ENCODE measurements around the gene POLR2A.

POLR2A gene

DNA sequence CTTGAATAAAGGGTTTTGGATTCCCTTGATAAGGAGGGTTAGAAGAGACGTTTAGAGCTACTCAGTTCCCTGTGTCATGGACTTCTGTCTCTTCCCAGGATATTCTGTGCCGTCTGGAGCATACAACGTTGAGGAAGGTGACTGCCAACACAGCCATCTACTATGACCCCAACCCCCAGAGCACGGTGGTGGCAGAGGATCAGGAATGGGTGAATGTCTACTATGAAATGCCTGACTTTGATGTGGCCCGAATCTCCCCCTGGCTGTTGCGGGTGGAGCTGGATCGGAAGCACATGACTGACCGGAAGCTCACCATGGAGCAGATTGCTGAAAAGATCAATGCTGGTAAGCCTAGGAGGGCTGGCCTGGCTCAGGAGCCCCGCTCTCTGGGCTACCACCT, 24.7 kb downstream of the POLR2A start:
- no peak for DNase-seq

DNA sequence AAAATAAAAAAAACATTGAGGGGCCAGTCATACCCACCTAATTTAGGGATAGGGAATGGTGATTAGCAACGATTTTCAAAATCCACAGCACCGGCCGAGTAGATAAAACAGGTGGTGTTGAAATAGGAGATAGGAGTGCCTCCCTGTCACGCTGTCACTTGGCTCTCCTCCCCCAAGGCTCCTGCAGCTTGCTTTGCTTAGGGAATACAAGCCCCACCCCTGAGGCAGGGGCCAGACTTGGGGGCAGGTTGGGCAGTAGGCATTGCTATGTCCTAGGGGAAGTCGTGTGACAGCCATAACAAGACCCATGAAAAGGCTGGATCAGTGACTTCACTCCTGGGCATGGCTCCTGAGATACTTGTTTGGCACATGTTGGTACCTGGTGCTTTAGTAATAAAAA, 25.8 kb downstream of the POLR2A start:
- DNase-seq: no peak

DNA sequence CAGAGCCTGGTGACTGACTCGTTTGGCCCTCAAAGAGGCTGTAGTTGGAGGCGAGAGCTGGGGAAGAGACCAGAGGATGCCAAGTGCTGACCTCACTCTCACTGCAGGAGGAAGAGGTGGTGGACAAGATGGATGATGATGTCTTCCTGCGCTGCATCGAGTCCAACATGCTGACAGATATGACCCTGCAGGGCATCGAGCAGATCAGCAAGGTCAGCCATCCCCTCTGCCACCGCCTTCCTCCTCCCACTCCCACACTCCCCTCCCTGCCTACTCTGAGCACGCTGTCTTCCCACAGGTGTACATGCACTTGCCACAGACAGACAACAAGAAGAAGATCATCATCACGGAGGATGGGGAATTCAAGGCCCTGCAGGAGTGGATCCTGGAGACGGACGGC, 26.9 kb downstream of the POLR2A start:
- DNase-seq: no peak

DNA sequence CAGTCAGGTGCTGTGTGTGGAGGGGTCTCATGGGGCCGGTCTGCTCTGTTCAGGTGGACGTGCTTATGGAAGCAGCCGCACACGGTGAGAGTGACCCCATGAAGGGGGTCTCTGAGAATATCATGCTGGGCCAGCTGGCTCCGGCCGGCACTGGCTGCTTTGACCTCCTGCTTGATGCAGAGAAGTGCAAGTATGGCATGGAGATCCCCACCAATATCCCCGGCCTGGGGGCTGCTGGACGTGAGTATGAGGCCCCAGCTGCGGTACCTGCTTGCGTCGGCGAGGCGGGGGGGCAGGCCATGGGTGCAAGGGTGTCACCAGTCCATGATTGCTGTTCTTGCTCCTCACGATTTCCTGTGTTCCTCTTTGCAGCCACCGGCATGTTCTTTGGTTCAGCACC, 27.9 kb downstream of the POLR2A start:
- no peak for DNase-seq

DNA sequence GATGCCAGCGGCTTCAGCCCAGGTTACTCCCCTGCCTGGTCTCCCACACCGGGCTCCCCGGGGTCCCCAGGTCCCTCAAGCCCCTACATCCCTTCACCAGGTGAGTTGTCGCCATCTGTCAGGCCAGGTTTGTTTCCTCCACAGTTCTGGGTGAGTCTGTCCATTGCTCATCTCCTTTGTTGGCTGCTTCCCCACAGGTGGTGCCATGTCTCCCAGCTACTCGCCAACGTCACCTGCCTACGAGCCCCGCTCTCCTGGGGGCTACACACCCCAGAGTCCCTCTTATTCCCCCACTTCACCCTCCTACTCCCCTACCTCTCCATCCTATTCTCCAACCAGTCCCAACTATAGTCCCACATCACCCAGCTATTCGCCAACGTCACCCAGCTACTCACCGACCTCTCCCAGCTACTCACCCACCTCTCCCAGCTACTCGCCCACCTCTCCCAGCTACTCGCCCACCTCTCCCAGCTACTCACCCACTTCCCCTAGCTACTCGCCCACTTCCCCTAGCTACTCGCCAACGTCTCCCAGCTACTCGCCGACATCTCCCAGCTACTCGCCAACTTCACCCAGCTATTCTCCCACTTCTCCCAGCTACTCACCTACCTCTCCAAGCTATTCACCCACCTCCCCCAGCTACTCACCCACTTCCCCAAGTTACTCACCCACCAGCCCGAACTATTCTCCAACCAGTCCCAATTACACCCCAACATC, 28.8 kb downstream of the POLR2A start:
- no peak for DNase-seq

DNA sequence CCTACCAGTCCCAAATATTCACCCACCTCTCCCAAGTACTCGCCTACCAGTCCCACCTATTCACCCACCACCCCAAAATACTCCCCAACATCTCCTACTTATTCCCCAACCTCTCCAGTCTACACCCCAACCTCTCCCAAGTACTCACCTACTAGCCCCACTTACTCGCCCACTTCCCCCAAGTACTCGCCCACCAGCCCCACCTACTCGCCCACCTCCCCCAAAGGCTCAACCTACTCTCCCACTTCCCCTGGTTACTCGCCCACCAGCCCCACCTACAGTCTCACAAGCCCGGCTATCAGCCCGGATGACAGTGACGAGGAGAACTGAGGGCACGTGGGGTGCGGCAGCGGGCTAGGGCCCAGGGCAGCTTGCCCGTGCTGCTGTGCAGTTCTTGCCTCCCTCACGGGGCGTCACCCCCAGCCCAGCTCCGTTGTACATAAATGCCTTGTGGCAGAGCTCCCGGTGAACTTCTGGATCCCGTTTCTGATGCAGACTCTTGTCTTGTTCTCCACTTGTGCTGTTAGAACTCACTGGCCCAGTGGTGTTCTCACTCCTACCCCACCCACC, 29.8 kb downstream of the POLR2A start:
- no peak for DNase-seq

DNA sequence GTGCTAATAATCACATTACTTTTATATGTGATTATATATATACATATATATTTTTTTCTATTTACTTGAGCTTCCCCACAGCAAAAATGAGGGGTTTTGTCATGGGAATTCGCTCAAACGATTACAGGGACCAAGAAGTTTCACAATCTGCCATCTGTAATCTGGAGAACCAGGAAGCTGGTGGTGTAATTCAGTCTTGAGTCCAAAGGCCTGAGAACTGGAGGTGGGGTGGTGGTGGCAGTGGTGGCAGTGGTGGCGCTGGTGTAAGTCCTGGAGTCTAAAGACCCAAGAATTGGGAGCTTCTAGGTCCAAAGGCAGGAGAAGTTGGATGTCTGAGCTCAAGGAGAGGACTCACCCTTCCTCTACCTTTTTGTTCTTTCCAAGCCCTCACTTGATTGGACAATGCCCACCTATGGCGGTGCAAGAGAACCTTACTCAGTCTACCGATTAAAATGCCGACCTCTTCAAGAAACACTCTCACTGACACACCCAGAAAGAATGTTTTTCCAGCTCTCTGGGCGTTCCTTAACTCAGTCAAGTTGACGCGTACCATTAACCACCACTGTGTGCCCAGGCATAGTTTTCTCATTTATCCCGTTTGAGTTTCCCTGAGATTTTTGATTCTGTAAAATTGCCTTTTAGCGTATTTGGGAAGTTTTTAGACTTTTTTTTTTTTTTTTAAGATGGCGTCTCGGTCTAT, 31.9 kb downstream of the POLR2A start:
- DNase-seq: no peak

DNA sequence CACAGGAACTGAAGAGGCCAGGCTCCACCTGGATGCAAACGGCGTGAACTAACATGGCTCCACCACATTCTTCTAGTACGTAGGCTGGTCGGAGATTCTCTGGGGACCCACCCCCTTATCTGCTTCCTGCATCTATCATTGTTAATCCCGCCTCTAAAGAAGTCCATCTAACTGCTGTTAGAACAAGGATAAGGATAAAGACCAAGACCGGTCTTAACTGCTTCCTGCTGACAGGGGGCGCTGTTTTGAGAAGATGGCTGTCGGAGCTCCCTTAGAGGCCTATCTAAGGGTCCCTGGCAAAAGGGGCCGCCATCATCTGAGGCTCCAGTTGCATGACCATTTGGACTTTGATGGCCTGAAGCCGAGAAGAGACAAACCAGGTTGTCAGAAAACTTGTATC, 38.9 kb downstream of the POLR2A start:
- DNase-seq: no peak

DNA sequence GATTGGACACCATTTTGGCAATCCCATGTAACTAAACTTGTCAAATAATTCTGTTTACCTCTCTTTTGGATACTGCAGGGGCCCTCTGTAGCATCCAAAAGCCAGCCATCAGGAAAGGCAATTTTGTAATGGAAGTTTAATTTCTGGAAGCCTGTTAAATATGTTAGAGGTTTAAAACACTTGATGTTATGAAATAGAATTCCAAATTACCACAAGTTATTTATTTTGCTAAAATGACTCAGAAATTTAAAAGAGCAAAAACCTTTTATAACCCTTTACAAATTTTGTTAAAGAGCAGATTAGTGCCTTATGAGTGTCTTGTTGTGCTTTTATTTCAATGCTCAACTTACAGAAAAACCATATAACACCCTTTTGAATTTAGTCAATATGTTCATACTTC, 44.7 kb downstream of the POLR2A start:
- DNase-seq: no peak

DNA sequence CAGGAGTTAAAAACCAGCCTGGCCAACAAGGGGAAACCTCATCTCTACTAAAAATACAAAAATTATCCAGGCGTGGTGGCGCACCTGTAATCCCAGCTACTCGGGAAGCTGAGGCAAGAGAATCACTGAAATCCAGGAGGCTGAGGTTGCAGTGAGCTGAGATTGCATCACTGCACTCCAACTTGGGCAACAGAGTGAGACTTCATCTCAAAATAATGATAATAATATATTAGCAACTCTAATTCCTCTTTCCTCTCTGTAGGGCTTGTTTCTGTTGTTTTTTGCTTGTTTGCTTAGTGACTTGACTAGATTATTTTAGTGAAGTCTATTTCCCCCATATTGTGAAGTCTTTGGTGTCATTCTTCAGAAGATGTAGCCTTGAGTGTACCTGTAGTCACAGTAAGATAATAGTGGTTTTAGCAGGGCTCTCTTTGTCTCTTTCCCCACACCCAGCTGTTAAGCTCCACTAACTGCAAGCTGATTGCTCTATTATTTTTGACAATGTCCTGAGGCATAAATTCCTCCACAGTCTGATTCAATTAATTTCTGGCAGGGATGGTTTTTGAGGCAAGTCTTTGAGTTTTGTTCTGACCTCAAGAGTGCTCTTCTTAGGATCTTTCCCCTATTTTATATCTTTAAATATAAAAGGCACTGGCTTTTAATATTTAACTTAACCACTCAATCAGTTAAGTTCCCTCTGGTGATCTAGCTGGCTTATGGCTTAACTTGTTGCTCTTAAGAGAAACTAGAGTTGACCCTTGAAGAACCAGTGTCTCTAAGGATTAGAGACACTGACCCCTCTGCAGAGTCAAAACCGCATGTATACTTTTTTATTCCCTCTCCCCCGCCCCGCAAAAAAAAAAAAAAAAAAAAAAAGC, 46.1 kb downstream of the POLR2A start:
- no peak for DNase-seq

DNA sequence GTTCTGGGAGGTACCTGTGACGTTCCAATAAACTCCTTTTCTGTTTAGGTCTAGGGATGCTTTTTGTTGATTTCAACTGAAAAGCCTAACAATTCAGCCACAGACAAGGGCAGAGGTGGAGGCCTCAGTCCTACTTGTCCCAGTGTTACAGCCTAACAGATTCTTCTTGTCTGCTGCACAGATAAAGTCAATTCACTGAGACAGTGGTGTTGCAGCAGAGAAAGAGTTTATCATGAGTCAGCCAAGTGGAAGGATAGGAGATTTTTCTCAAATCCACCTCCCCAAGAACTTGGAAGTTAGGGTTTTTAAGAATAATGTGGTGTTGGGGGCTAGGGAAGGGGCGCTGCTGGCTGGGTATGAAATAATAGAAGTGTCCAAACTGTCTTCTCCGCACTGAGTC, 53.9 kb downstream of the POLR2A start:
- no peak for DNase-seq

DNA sequence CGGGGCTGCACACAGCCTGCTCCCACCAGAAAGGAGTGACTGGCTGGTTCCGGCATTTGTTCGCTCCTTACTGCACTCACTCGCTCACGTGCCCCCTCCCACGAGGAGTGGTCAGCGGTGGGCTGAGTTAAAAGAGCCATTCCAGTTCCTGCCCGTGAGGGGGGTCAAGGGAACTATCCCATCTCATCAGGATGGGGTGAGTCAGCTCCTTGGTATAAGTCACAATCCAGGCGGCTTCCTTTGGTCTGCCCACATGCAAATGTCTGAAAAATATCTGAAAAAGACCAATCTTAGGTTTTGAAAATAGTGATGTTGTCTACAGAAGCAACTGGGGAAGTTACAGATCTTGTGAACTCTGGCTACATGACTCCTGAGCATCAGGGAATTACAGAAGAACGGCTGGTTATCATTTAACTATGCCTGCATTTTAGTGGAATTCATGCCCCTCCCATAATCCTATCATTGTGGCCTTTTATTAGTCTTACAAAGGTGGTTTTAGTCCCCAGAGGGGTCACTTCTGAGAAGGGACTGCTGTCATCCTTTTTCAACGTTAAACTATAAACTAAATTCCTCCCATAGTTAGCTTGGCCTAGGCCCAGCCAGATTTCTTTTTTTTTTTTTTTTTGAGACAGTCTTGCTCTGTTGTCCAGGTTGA, 54.9 kb downstream of the POLR2A start:
- no peak for DNase-seq

DNA sequence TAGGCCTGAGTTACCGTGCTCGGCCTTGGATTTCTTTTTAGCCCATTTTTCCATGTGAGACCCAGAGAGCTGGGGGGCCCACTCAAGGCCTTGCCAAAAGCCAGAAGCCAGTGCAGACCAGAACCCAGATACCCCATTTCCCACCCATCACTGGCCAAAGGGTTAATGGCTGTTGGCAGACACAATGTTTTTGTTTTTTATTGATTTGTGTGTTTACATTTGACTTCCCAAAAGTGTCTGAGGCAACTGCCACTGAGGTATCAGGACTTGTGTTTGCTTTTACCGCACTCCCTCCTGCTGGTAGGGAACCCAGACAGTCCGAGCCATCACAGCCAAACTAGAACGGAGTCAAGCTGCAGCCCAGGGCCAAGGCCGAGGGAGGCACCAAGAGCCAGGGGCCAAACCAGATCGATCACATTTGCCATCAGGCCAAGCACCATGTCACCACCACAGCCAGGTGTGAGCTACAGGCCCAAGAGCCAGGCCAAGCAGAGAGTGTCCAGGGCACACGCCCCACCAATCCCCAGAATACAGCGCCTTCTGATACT, 57.0 kb downstream of the POLR2A start:
- DNase-seq: no peak

DNA sequence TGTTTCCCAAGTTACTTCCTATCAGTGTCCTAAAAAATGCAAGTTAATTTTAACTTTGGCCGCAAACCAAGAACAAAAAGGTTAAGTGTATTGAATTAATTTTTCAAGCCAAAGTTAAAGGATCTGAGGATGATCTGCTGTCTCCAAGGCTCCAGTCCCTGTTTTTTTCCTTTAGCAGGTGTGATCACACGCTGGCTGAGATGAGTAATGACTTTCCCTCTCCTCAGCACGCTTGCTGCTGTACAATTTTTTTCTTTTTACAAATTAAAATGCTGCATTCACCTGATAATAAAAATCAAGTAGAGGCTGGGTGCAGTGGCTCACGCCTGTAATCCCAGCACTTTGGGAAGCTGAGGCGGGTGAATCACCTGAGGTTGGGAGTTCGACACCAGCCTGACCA, 60.7 kb downstream of the POLR2A start:
- DNase-seq: no peak

DNA sequence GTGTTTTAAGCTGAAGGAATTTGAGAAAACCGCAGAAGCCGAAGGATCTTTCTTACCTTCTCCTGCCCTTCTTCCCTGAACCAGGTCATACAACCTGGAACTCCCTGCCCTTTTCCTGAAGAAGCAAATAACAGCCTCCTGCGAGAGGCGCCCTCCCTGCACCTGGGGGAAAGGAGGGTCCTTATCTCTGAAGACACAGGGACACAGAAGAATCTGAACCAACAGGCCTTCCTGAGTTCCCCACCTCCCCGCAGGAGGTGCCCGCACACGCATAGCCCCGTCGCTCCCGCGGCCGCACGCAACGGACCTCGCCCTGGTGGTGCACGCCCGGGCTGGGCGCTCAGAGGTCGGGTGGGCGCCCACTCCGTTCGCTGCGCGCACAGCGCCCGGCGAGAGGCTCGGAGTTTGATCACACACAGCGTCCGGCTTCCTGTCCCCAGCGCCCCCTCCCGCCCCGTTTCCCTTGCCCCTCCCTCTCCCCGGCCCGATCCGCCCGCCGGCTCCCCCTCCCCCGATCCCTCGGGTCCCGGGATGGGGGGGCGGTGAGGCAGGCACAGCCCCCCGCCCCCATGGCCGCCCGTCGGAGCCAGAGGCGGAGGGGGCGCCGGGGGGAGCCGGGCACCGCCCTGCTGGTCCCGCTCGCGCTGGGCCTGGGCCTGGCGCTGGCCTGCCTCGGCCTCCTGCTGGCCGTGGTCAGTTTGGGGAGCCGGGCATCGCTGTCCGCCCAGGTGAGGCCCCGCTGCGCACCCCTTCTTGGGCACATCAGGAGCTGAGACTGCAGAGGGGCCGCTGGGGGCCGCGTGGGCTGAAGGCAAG, 64.6 kb downstream of the POLR2A start, which contains the start of gene TNFSF12:
Gene TNFSF12, plus strand, starts transcription at position 474 of the 816 bp plus-strand sequence. Its CDS starts 96 bp downstream, at position 570.
- no peak for DNase-seq

All from GOT3 (cell line).